HCT116 (cell line): ENCODE results near the gene FCRL1. TPM values are rescaled to one million over a fixed set of nuclear protein-coding genes. Genes with fewer than 3 reads are reported as not detected.

ENCODE experiments used
- ATAC-seq: fragments of 200-7000 bp; cut with Tn5 transposase; 2 replicates; pipeline ENCODE4 v1.9.1; 2020; ENCODE audit warnings: mild to moderate bottlenecking, moderate library complexity
- BruUV-seq: library from RNA; stranded (reverse); fragments of 400-500 nt; replicated peaks from 2 replicates; lab custom pipeline; 2021; lab: Mats Ljungman, UMichigan
- CTCF ChIA-PET: fragments of 300-600 bp; sonication (Branson Sonifier 250); formaldehyde crosslinking; loops from one replicate; lab custom pipeline; 2021; ENCODE audit warnings: antibody characterized with exemption; lab: Charles Lee
- POLR2A ChIA-PET: fragments of 300-600, 350-600 bp; sonication (Branson Sonifier 250); formaldehyde crosslinking; loops from one replicate; lab custom pipeline; 2021; ENCODE audit warnings: antibody characterized with exemption; lab: Charles Lee
- RAD21 ChIA-PET, 2 experiments: fragments of 300-600 bp; sonication (Branson Sonifier 250); formaldehyde crosslinking; loops; one replicate each; lab custom pipeline; 2023; ENCODE audit warnings: low total read pairs in 2 of 2; ENCODE audit not compliant: uncharacterized antibody in 2 of 2, unreplicated experiment in 2 of 2, low non-redundant PET in 1 of 2; lab: Charles Lee
- DNase-seq: peaks from one replicate; pipeline ENCODE4 v3.0.0-alpha.2; 2010; ENCODE audit warnings: low read depth, low spot score
- H2AFZ ChIP-seq: fragments of 200-600 bp; shearing (Covaris generic), sonication (generic); 2 replicates; pipeline ENCODE4 v1.6.1; 2017; ENCODE audit warnings: low read depth, mixed run types, mixed read lengths, antibody characterized with exemption, low read length; ENCODE audit not compliant: poor library complexity, severe bottlenecking
- H3K27ac ChIP-seq: 2 replicates; pipeline ENCODE4 v1.5.1; 2012; ENCODE audit warnings: low read depth, low read length
- H3K27me3 ChIP-seq: fragments of 200-600 bp; sonication (generic); 2 replicates; pipeline ENCODE4 v1.6.1; 2016; ENCODE audit warnings: mixed run types, low read length, mixed read lengths; ENCODE audit not compliant: insufficient read depth
- H3K36me3 ChIP-seq, 2 experiments: fragments of 200-500 bp in 1 of 2; fragments of 200-600 bp in 1 of 2; sonication (Bioruptor generic) in 1 of 2; sonication (generic) in 1 of 2; 2 replicates each; pipeline versions ENCODE4 v1.5.1 to v1.6.1; 2014 to 2016; ENCODE audit warnings: low read length in 2 of 2, inconsistent platforms in 1 of 2, mixed read lengths in 1 of 2, mixed run types in 1 of 2; ENCODE audit not compliant: insufficient read depth in 2 of 2, control insufficient read depth in 1 of 2
- H3K4me1 ChIP-seq, 2 experiments: fragments of 200-600 bp in 1 of 2; sonication (generic) in 1 of 2; 2 replicates each; pipeline versions ENCODE4 v1.5.1 to v1.6.1; 2012 to 2017; ENCODE audit warnings: low read length in 2 of 2, inconsistent platforms in 1 of 2, mild to moderate bottlenecking in 1 of 2, mixed read lengths in 1 of 2, mixed run types in 1 of 2, moderate library complexity in 1 of 2; ENCODE audit not compliant: insufficient read depth in 2 of 2, control insufficient read depth in 1 of 2
- H3K4me2 ChIP-seq: fragments of 200-600 bp; sonication (generic); 2 replicates; pipeline ENCODE4 v1.6.1; 2017; ENCODE audit warnings: mixed run types, low read length, mixed read lengths
- H3K4me3 ChIP-seq, 2 experiments: fragments of 200-600 bp in 1 of 2; sonication (generic) in 1 of 2; replicated peaks in 1 of 2; 2 replicates each; pipeline ENCODE4 v1.5.1; 2011 to 2016; ENCODE audit warnings: low read length in 2 of 2, control low read depth in 1 of 2, low read depth in 1 of 2, mild to moderate bottlenecking in 1 of 2, mixed read lengths in 1 of 2, mixed run types in 1 of 2
- H3K79me2 ChIP-seq: fragments of 200-600 bp; sonication (generic); 2 replicates; pipeline ENCODE4 v1.6.1; 2017; ENCODE audit warnings: mild to moderate bottlenecking, mixed run types, low read length, moderate library complexity, mixed read lengths; ENCODE audit not compliant: insufficient read depth
- H3K9ac ChIP-seq: fragments of 200-600 bp; sonication (generic); 2 replicates; pipeline ENCODE4 v1.6.1; 2016; ENCODE audit warnings: low read length, mixed read lengths
- H3K9me2 ChIP-seq: fragments of 200-600 bp; sonication (generic), shearing (Covaris generic); 2 replicates; pipeline ENCODE4 v1.6.1; 2017; ENCODE audit warnings: mixed run types, mild to moderate bottlenecking, moderate library complexity; ENCODE audit not compliant: insufficient read depth
- H3K9me3 ChIP-seq, 2 experiments: fragments of 200-500 bp in 1 of 2; fragments of 200-600 bp in 1 of 2; sonication (Bioruptor generic) in 1 of 2; sonication (generic) in 1 of 2; 2 replicates each; pipeline ENCODE4 v1.6.1; 2014 to 2017; ENCODE audit warnings: low read length in 2 of 2, mixed read lengths in 2 of 2, inconsistent platforms in 1 of 2, low read depth in 1 of 2, mild to moderate bottlenecking in 1 of 2, mixed run types in 1 of 2, moderate library complexity in 1 of 2; ENCODE audit not compliant: control insufficient read depth in 1 of 2, insufficient read depth in 1 of 2
- H4K20me1 ChIP-seq: fragments of 200-600 bp; sonication (generic), shearing (Covaris generic); 2 replicates; pipeline ENCODE4 v1.6.1; 2017; ENCODE audit warnings: mixed run types, mild to moderate bottlenecking, moderate library complexity; ENCODE audit not compliant: insufficient read depth
- CBX3 ChIP-seq: IDR thresholded peaks from 2 replicates; pipeline ENCODE4 v1.6.1; 2012; ENCODE audit warnings: low read depth
- EGR1 ChIP-seq: IDR thresholded peaks from 2 replicates; pipeline ENCODE4 v1.6.1; 2012; ENCODE audit warnings: low read depth
- EZH2 ChIP-seq: fragments of 200-600 bp; sonication (generic); IDR thresholded peaks from 2 replicates; pipeline ENCODE4 v1.6.1; 2017; ENCODE audit warnings: antibody characterized with exemption, mixed run types
- EZH2phosphoT487 ChIP-seq: fragments of 200-600 bp; IDR thresholded peaks from 2 replicates; pipeline ENCODE4 v1.6.1; 2018; ENCODE audit warnings: antibody characterized with exemption, borderline replicate concordance
- JUND ChIP-seq: IDR thresholded peaks from 2 replicates; pipeline ENCODE4 v1.6.1; 2012
- POLR2A ChIP-seq: IDR thresholded peaks from 2 replicates; pipeline ENCODE4 v1.7.0; 2011; ENCODE audit warnings: borderline replicate concordance; ENCODE audit not compliant: insufficient read depth, insufficient read length; ENCODE audit errors: extremely low read depth
- POLR2AphosphoS5 ChIP-seq: IDR thresholded peaks from 2 replicates; pipeline ENCODE4 v1.6.1; 2011; ENCODE audit warnings: mild to moderate bottlenecking, low read depth, low read length, moderate library complexity
- RAD21 ChIP-seq: IDR thresholded peaks from 2 replicates; pipeline ENCODE4 v1.6.1; 2012; ENCODE audit warnings: low read depth, mild to moderate bottlenecking
- SIN3A ChIP-seq: IDR thresholded peaks from 2 replicates; pipeline ENCODE4 v1.6.1; 2012; ENCODE audit warnings: low read depth
- SRF ChIP-seq: IDR thresholded peaks from 2 replicates; pipeline ENCODE4 v1.6.1; 2012; ENCODE audit warnings: low read depth
- YY1 ChIP-seq: IDR thresholded peaks from 2 replicates; pipeline ENCODE4 v1.6.1; 2011; ENCODE audit warnings: low read length, low read depth, moderate library complexity, mild to moderate bottlenecking; ENCODE audit not compliant: insufficient replicate concordance; ENCODE audit errors: extremely low read depth
- ZFX ChIP-seq: fragments of 450-650 bp; IDR thresholded peaks from 2 replicates; pipeline ENCODE4 v1.6.1; 2017
- ZNF274 ChIP-seq: fragments of 200-500 bp; sonication (Bioruptor generic); IDR thresholded peaks from 2 replicates; pipeline ENCODE4 v1.6.1; 2014; ENCODE audit warnings: mild to moderate bottlenecking, low read depth, low read length, inconsistent platforms
- intact Hi-C: fragments of 100-400 bp; cut with micrococcal nuclease; formaldehyde crosslinking; loops from 2 replicates; pipeline ENCODE4 v1.10.0; 2022
- total RNA-seq: library from RNA; stranded (reverse); gene quantifications from one replicate; pipeline ENCODE4 v1.2.1, GENCODE V29; 2021; ENCODE audit not compliant: unreplicated experiment
- TF ChIP-seq, protein P1 (sequence below), 3 experiments: fragments of 200-600 bp in 1 of 3; sonication (generic) in 1 of 3; IDR thresholded peaks in 2 of 3; conservative IDR thresholded peaks in 1 of 3; 2 replicates each; pipeline ENCODE4 v1.5.1; 2012 to 2017; ENCODE audit warnings: low read depth in 2 of 3, low read length in 2 of 3, antibody characterized with exemption in 1 of 3, borderline replicate concordance in 1 of 3, control low read depth in 1 of 3, mild to moderate bottlenecking in 1 of 3, mixed read lengths in 1 of 3, mixed run types in 1 of 3, moderate library complexity in 1 of 3; ENCODE audit not compliant: insufficient read depth in 1 of 3
- TF ChIP-seq, protein P2 (sequence below): IDR thresholded peaks from 2 replicates; pipeline ENCODE4 v1.6.1; 2011; ENCODE audit warnings: mild to moderate bottlenecking, low read length, moderate library complexity; ENCODE audit not compliant: insufficient replicate concordance; ENCODE audit errors: extremely low read depth
- TF ChIP-seq, protein P3 (sequence below): IDR thresholded peaks from 2 replicates; pipeline ENCODE4 v1.6.1; 2012
- TF ChIP-seq, protein P4 (sequence below): IDR thresholded peaks from 2 replicates; pipeline ENCODE4 v1.6.1; 2012

FCRL1 gene
- total RNA-seq, 1 experiment from 2014 or later, result not detected

DNA sequence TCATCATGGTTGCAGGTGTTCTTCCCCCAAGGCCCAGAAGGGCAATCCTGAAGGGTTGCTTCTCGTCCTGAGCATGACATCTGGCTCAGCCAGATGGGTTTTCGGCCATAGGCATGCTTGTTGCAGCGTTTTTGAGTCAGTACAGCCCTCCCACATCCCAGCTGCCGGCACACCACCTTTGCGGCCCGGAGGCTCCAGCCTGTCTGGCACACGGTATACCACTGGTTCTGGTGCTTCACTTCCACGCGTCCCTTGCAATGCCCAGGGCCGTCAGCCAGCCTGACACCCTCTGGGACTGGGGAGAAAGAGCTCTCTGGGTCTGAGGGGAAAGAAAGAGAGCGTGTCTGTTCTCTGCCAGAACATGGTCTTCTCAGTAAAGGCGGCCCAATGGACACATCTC lies 14.5 kb upstream of the FCRL1 start:
- peaks cover 53% of the 10 kb centered on the region for H3K27me3 ChIP-seq
- no peak overlapping the region for H2AFZ ChIP-seq
- no peaks in the 10 kb centered on the region for H3K79me2 ChIP-seq
- no peaks in the 10 kb centered on the region for H4K20me1 ChIP-seq
- no TSS peak for BruUV-seq
- no peak overlapping the region for H3K4me2 ChIP-seq
- intact Hi-C loops, result no loop called here
- no peaks in the 10 kb centered on the region for H3K4me1 ChIP-seq
- DNase-seq (no peak), ATAC-seq (no peak)
- TF ChIP-seq YY1, result no peak
- no peak for TF ChIP-seq RAD21
- no peak for TF ChIP-seq POLR2AphosphoS5
- CTCF ChIA-PET, result no interaction called here
- no peak overlapping the region for H3K4me3 ChIP-seq
- no peak overlapping the region for H3K9ac ChIP-seq
- POLR2A ChIA-PET, result no interaction called here
- no peaks in the 10 kb centered on the region for H3K36me3 ChIP-seq
- H3K9me3 ChIP-seq, result no peaks in the 10 kb centered on the region
- H3K9me2 ChIP-seq, result no peaks in the 10 kb centered on the region
- RAD21 ChIA-PET, result no interaction called here
- no peak overlapping the region for H3K27ac ChIP-seq

DNA sequence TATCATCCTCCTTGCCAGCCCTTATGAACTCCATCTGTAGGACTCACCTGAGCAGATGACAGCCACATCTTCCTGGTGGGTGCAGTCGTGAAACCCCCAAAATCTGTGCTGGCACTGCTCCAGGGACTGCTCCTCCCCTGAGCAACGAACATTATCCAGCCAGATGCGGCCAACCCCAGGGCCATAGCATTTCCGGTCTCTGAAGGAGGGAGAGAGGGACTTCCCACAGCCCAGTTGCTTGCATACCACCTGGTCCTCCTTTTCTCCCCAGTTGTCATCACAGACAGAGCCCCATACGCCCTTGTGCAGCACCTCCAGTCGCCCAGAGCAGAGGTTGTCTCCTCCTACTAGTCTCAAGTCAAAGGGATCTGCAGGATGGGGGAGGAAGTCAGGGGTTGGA lies 13.2 kb upstream of the FCRL1 start:
- ChIA-PET CTCF (no interaction called here), POLR2A (no interaction called here), RAD21 (no interaction called here)
- no peaks in the 10 kb centered on the region for H4K20me1 ChIP-seq
- H3K9me2 ChIP-seq, result no peaks in the 10 kb centered on the region
- no TSS peak for BruUV-seq
- H3K79me2 ChIP-seq, result no peaks in the 10 kb centered on the region
- H3K4me1 ChIP-seq, result no peaks in the 10 kb centered on the region
- no peak overlapping the region for H3K27ac ChIP-seq
- no peak overlapping the region for H3K9ac ChIP-seq
- no peak overlapping the region for H2AFZ ChIP-seq
- peaks cover 61% of the 10 kb centered on the region for H3K27me3 ChIP-seq
- no peaks in the 10 kb centered on the region for H3K36me3 ChIP-seq
- DNase-seq, result no peak
- H3K4me3 ChIP-seq, result no peak overlapping the region
- intact Hi-C loops, result no loop called here
- H3K4me2 ChIP-seq, result no peak overlapping the region
- H3K9me3 ChIP-seq, result no peaks in the 10 kb centered on the region
- TF ChIP-seq JUND, result no peak
- no peak for TF ChIP-seq EZH2
- TF ChIP-seq CBX3, result no peak
- TF ChIP-seq, protein P1, sequence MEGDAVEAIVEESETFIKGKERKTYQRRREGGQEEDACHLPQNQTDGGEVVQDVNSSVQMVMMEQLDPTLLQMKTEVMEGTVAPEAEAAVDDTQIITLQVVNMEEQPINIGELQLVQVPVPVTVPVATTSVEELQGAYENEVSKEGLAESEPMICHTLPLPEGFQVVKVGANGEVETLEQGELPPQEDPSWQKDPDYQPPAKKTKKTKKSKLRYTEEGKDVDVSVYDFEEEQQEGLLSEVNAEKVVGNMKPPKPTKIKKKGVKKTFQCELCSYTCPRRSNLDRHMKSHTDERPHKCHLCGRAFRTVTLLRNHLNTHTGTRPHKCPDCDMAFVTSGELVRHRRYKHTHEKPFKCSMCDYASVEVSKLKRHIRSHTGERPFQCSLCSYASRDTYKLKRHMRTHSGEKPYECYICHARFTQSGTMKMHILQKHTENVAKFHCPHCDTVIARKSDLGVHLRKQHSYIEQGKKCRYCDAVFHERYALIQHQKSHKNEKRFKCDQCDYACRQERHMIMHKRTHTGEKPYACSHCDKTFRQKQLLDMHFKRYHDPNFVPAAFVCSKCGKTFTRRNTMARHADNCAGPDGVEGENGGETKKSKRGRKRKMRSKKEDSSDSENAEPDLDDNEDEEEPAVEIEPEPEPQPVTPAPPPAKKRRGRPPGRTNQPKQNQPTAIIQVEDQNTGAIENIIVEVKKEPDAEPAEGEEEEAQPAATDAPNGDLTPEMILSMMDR (IDR thresholded peaks at IDR 0.05 in 2 of 3, conservative IDR thresholded peaks at IDR 0.05 in 1 of 3; ENCODE audit: borderline replicate concordance in 1 of 3, insufficient read depth in 1 of 3, low read depth in 2 of 3, low read length in 2 of 3), result no peak
- TF ChIP-seq ZNF274, result no peak
- TF ChIP-seq, protein P2, sequence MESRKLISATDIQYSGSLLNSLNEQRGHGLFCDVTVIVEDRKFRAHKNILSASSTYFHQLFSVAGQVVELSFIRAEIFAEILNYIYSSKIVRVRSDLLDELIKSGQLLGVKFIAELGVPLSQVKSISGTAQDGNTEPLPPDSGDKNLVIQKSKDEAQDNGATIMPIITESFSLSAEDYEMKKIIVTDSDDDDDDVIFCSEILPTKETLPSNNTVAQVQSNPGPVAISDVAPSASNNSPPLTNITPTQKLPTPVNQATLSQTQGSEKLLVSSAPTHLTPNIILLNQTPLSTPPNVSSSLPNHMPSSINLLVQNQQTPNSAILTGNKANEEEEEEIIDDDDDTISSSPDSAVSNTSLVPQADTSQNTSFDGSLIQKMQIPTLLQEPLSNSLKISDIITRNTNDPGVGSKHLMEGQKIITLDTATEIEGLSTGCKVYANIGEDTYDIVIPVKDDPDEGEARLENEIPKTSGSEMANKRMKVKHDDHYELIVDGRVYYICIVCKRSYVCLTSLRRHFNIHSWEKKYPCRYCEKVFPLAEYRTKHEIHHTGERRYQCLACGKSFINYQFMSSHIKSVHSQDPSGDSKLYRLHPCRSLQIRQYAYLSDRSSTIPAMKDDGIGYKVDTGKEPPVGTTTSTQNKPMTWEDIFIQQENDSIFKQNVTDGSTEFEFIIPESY, result no peak
- no peak for TF ChIP-seq SRF
- no peak for TF ChIP-seq YY1
- no peak for TF ChIP-seq SIN3A
- TF ChIP-seq POLR2A, result no peak
- no peak for TF ChIP-seq ZFX
- no peak for TF ChIP-seq RAD21
- TF ChIP-seq EZH2phosphoT487, result no peak
- TF ChIP-seq EGR1, result no peak
- no peak for TF ChIP-seq POLR2AphosphoS5
- TF ChIP-seq, protein P3, sequence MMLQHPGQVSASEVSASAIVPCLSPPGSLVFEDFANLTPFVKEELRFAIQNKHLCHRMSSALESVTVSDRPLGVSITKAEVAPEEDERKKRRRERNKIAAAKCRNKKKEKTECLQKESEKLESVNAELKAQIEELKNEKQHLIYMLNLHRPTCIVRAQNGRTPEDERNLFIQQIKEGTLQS, result no peak
- TF ChIP-seq, protein P4, sequence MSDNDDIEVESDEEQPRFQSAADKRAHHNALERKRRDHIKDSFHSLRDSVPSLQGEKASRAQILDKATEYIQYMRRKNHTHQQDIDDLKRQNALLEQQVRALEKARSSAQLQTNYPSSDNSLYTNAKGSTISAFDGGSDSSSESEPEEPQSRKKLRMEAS, result no peak
- ATAC-seq, result no peak
